ENCODE measurements around the gene APBB2. TPM values are rescaled to one million over a fixed set of nuclear protein-coding genes. Genes with fewer than 3 reads are reported as not detected.

Gene APBB2
- total RNA-seq, 2 donors from 2014 or later: 28.2 to 30.7 TPM

DNA sequence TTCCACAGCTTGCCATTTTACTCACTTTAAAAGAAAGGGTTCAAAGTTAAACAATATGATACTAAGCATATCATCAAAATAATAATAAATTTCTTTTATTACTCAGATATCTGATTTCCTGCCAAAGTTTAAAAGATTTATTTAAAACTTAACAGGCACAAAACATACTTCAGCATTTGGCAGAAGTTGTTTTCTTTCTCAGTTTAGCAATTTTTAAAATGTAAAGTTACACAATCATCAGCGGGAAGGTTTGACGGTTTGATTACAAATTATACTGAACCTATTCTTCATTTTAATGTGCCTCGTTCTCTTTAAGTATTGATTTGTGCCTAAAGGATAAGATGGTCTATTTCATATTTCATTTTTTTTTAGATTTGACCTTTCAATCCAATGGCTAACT lies 227.2 kb downstream of the APBB2 start:
- no peak for ATAC-seq
- DNase-seq: no peak
- intact Hi-C loops (cut with DNase I, micrococcal nuclease): no loop called here

GRCh38 chr4:40986375-40986774 lies 228.0 kb downstream of the APBB2 start:
- ATAC-seq (no peak), DNase-seq (no peak)
- intact Hi-C loops (cut with DNase I, micrococcal nuclease): no loop called here

DNA sequence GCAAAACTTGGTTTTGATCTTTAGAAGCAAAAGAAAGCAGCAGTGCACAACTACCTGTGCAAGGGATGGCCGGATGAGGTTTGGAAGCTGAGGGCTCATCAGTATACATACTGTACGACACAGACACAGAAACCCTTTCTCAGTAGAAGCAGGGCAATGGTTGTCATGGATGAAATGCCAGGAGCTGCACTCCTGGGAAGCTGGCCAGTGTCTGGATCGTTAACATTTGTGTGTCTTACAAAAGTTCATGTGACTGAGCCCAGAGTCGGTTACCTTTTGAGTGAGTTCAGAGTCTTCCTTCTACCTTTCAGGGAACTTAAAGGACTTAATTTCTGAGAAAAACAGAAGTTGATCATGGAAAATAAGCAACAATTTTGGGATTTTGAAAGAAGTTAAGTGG lies 230.3 kb downstream of the APBB2 start:
- intact Hi-C loops (cut with DNase I, micrococcal nuclease): no loop called here
- DNase-seq (no peak), ATAC-seq (no peak)

GRCh38 chr4:40980318-40980883 lies 233.9 kb downstream of the APBB2 start:
- intact Hi-C loops (cut with DNase I, micrococcal nuclease): no loop called here
- ATAC-seq (peak; percentile 68), DNase-seq (peak in 1 of 2 donors; percentile 8)

DNA sequence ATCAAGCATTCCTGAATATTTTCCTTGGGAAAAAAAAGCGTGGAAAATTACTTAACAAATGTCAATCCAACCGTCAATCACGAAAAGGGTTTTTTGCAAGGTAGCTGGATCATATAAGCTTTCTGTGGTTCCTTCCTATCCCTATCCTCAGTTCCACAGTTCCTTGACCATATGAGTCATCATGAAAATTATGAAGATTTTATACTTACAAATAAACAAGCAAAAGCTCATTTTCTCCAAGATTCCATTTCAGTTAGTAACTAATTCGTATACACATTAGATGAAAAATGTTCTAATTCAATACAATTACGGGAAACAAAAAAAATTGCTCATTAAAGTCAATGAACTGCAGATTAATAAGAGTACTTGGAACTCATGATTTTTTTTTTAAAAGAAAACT lies 235.8 kb downstream of the APBB2 start:
- ATAC-seq (no peak), DNase-seq (no peak)
- intact Hi-C loops (cut with DNase I, micrococcal nuclease): loop anchor here in 1 of 2 donors (10.0 kb wide), 1 partner anchor 54 kb away; no protein-coding TSS in a partner anchor

DNA sequence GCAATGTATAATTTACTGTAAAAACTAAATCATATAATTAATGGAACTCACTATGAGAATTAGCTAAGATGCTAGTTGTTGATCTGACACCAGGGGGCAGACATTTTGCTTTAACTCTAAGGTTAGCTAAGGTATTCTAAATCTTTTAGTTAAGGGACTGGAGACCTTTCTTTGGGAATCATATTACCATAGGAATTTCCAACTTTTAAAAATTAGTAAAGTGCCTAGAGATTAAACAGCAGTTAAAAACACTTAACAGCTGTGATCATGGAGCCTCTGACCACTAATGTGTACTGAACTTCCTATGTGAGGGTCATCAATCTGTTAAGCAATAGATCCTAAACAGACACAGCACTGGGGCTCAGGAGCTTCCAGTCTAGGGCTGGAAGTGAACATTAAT lies 238.0 kb downstream of the APBB2 start:
- DNase-seq: peak in 1 of 2 donors; percentile 34
- intact Hi-C loops (cut with DNase I, micrococcal nuclease): loop anchor here in 1 of 2 donors (2.0 to 10.0 kb wide), 2 partner anchors 52 to 238 kb away; partner anchors contain the start of gene APBB2
- ATAC-seq: peak; percentile 65

- intact Hi-C loops (cut with DNase I, micrococcal nuclease): loop anchor here in 1 of 2 donors (10.0 kb wide), 1 partner anchor 48 kb away; no protein-coding TSS in a partner anchor
- ATAC-seq (no peak), DNase-seq (no peak)
Measured at GRCh38 chr4:40972722-40973121, 241.6 kb downstream of the APBB2 start.

DNA sequence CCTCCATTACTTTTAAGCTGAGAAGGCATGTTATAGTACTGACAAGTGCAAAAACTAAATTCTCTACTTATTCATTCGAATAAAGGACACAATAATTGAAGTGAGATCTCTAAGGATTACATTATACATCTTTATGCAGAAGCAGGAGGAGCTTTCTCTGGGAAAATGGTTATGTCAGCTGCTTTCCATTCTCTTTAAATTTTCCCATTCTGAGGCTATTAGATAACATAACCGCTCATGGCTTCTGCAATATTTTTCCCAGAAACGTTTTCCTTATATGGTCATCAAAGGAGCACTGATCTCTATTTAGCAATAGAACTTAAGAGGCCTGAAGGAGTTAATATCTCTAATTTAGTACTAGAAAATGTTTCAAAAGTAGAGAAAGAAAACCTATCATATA lies 243.0 kb downstream of the APBB2 start:
- intact Hi-C loops (cut with DNase I, micrococcal nuclease): loop anchor here in 1 of 2 donors (10.0 kb wide), 1 partner anchor 47 kb away; no protein-coding TSS in a partner anchor
- ATAC-seq: no peak

DNA sequence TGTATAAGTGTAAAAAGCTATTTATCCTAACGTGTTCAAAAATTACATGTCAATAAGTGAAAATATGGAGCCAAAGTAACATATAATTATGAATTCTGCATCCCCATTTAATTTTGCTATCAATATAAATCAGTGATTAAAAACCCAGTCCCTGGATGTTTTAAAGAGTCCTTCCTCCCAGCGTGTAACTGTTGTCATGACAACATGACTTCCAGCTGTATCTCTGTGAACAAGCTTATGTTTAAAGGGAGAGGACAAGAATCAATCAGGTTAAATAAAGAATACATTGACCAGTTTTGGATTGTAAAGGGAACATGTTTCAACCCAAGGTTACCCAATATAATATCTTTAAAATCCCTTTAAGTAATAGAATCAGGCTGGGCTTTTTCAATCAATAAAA lies 244.8 kb downstream of the APBB2 start:
- ATAC-seq (no peak), DNase-seq (no peak)
- intact Hi-C loops (cut with DNase I, micrococcal nuclease): no loop called here

More for the DNA sequence above, 243.0 kb downstream of the APBB2 start:
- DNase-seq: no peak

DNA sequence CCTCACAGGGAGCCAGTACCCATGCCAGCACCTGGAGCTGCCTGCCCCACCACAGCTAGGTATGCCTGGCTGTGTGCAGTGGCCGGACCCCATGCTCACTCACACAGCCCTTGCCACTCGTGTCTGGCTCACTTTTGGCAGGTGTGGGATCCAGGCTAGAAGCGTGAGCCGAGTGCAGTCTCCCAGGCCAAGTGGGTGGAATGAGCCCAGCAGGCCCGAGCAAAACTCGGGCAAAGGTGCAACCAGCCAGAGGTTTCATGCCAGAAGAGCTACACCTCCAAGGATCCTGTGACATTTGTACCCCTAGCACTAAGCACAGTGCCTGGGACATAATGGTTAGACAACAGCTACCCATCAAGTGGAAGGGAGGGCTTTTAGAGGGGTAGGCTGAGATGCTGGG lies 246.8 kb downstream of the APBB2 start:
- DNase-seq (no peak), ATAC-seq (no peak)
- intact Hi-C loops (cut with DNase I, micrococcal nuclease): no loop called here

GRCh38 chr4:40966091-40966490 lies 248.3 kb downstream of the APBB2 start:
- intact Hi-C loops (cut with DNase I, micrococcal nuclease): no loop called here

DNA sequence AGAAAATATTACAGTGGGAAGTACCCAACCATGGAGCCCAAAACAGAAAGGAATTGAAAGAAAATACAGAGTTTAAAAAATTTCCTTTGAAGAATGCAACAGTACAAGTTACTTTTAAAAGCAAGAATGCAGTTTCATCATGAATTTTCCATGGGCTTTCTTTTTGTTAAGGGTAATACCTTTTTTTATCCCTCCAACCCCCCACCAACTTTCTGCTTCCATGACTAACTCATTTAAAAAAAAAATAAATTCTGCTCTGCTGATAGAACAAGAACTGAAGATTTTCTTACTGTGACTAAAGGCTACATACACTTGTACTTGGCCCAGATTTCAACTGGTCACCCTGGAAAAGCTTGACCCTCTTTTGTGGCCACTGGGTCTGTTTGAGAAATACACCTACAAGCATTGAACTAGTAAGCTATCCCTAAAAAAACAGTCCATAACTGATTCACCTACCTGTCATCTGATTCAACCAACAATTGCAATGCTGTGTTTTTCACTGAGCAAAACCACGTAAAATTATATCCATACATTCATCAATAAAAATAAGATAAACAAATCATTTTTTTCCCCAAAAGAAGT lies 250.4 kb downstream of the APBB2 start:
- DNase-seq (no peak), ATAC-seq (no peak)
- intact Hi-C loops (cut with DNase I, micrococcal nuclease): no loop called here

More at GRCh38 chr4:40966091-40966490, 248.3 kb downstream of the APBB2 start:
- no peak for DNase-seq
- no peak for ATAC-seq

DNA sequence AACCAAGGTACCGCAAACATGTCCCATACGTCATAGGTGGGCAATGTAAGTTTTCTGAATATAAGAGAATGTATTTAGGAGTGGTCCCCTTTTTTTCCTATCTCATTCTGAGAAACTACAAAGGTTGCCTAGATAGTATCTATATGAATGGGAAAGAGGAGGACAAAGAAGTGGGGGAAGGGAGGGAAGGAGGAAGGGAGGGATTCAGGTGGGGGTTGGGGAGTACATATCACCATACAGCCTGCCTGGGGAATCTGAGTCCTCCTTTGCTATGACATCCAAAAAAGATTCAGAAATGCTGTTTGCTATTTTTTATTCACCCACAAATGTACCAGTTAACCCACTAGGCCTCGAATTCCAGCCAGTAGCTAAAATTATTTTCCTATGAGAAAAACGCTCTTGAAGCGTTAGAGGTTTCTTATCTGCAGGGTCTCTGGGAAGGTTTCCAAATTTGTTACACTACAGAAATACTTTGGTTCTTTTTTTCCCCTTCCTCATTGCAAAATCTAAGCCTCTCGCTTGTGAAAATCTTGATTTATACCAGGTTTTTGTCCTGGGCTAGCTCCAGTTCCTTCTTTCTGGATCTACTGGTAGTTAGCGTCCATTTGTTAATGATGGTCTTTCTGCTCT lies 251.7 kb downstream of the APBB2 start:
- ATAC-seq: no peak
- intact Hi-C loops (cut with DNase I, micrococcal nuclease): no loop called here
- no peak for DNase-seq

- intact Hi-C loops (cut with DNase I, micrococcal nuclease): no loop called here
- DNase-seq: no peak
- no peak for ATAC-seq
Measured at GRCh38 chr4:40960941-40961340, 253.4 kb downstream of the APBB2 start.

GRCh38 chr4:40957281-40957680 lies 257.1 kb downstream of the APBB2 start:
- DNase-seq: no peak
- intact Hi-C loops (cut with DNase I, micrococcal nuclease): no loop called here
- no peak for ATAC-seq

GRCh38 chr4:40956721-40957255 lies 257.6 kb downstream of the APBB2 start:
- intact Hi-C loops (cut with DNase I, micrococcal nuclease): no loop called here
- ATAC-seq (no peak), DNase-seq (no peak)

DNA sequence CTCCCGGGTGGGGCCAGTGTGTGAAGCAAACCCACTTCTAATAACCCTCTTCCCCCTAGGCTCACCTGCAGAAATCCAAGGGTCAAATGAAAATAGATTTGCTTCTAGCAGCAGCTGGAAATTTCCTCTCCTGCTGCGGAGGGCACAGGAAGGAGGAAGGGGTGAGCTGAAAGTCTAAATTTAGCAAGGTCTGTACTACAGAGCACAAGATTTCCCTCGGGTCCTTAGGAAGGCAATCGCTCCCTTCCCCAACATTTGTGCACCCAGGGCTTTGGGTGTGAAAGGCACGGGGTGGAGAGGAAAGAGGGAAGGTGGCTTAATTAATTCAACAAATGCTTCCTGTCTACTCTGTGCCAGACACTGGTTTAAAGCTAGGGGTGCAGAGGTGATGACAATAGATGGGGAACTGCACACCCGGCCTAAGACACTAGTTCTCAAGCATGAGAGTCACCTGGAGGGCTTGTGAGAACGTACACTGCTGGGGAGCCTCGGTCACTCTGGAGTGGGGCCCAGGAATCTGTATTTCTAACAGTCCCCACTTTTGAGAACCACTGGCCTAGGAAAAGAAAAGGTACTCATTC lies 260.2 kb downstream of the APBB2 start:
- intact Hi-C loops (cut with DNase I, micrococcal nuclease): no loop called here
- DNase-seq (no peak), ATAC-seq (no peak)

DNA sequence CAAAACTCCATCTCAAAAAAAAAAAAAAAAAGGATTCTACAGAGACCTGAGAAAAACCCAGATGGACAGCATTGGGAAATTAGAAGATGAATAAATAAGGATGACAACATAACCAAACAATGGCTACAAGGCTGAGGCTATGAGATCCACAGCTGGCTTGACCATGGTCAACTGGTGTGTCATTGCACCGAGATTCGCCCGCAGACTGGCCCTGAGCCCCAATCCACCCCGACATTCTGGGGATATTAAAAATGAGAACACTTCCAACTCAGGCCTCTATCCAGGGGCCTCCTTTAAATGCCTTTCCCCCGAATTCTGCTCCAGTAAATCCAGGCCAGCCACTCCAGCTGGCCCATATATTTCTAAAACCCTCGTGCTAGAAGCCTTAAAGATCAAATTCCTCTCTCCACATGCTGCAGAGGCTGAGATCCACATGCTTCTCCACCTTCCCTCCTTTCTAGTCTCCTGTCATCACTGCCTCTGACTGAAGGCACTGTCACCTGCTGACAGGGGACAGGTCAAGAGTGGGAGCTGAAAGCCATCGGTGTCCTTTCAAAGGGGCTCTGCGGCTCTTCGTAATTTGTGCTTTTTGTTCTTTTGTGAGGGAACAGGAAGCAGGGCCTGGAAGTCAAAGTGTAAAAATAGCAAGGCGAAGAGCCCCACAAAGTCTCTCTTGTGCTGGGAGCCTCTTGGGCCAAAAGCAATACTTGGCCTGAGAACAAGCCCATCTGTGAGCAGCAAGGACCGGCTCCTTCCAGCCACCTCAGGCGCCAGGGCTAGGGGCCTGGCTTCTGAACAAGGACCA lies 260.9 kb downstream of the APBB2 start:
- DNase-seq (no peak), ATAC-seq (no peak)
- intact Hi-C loops (cut with DNase I, micrococcal nuclease): no loop called here

- intact Hi-C loops (cut with DNase I, micrococcal nuclease): no loop called here
- DNase-seq (no peak), ATAC-seq (no peak)
Measured at GRCh38 chr4:40952672-40953071, 261.7 kb downstream of the APBB2 start.

Measured in left colon (tissue), 2 donors.